AG04450 (cell line): ENCODE data around the gene CPPED1. TPM values are rescaled to one million over a fixed set of nuclear protein-coding genes. Genes with fewer than 3 reads are reported as not detected.
A peak's percentile ranks its signal among the peaks of the same experiment; 100 is the strongest.

Source experiments
- CTCF ChIA-PET: fragments of 300-600, 350-600 bp; formaldehyde crosslinking; extraction: SDS; loops from one replicate; lab custom pipeline; 2022; ENCODE audit warnings: antibody characterized with exemption, inconsistent platforms; lab: Charles Lee
- POLR2A ChIA-PET: fragments of 350-600 bp; formaldehyde crosslinking; extraction: SDS; loops from one replicate; lab custom pipeline; 2021; ENCODE audit warnings: antibody characterized with exemption, inconsistent platforms; lab: Yijun Ruan, JAX
- DNase-seq: peaks from one replicate; pipeline ENCODE4 v3.0.0-alpha.2; 2011; ENCODE audit warnings: low read depth, low spot score
- H3K27ac ChIP-seq: one replicate; pipeline ENCODE4 v1.5.1; 2012; ENCODE audit warnings: low read depth, low read length, control low read depth
- H3K27me3 ChIP-seq: one replicate; pipeline ENCODE4 v1.6.0; 2012; ENCODE audit warnings: low read length; ENCODE audit not compliant: control insufficient read depth, insufficient read depth
- H3K4me3 ChIP-seq: 2 replicates; pipeline ENCODE4 v1.5.1; 2011; ENCODE audit warnings: mild to moderate bottlenecking, low read depth, low read length, control low read depth
- H3K9me3 ChIP-seq: 2 replicates; pipeline ENCODE4 v1.5.1; 2012; ENCODE audit warnings: low read length; ENCODE audit not compliant: control insufficient read depth, insufficient read depth
- polyA plus RNA-seq: library from polyadenylated mRNA; depleted of rRNA; stranded (reverse); fragments of >200 nt; gene quantifications from 2 replicates; pipeline ENCODE4 v1.2.3, GENCODE V29; 2011
- TF ChIP-seq, protein P1 (sequence below): IDR thresholded peaks from 2 replicates; pipeline ENCODE4 v1.5.1; 2011; ENCODE audit warnings: low read depth, low read length, control low read depth, inconsistent platforms

Gene CPPED1
- polyA plus RNA-seq, 1 experiment: 7.7 TPM

DNA sequence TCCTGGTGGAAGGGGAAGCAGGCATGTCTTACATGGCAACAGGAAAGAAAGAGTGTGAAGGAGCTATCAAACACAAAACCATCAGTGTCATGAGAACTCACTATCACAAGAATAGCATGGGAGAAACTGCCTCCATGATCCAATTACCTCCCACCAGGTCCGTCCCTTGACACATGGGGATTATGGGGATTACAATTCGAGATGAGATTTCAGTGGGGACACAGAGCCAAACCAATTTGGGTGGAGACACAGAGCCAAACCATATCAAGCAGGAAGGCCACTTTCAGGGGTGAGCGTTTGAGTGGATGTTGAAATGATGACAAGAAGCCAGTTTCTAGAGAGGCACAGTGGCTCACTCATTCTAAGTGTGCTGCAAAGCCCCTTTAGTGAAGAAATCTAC lies 143.8 kb downstream of the CPPED1 start:
- Histone ChIP-seq H3K4me3 (no peak overlapping the region), H3K27me3 (no peaks in the 10 kb centered on the region), H3K9me3 (peaks cover 16% of the 10 kb centered on the region), H3K27ac (peak overlapping the region; percentile 12)
- TF ChIP-seq, protein P1, sequence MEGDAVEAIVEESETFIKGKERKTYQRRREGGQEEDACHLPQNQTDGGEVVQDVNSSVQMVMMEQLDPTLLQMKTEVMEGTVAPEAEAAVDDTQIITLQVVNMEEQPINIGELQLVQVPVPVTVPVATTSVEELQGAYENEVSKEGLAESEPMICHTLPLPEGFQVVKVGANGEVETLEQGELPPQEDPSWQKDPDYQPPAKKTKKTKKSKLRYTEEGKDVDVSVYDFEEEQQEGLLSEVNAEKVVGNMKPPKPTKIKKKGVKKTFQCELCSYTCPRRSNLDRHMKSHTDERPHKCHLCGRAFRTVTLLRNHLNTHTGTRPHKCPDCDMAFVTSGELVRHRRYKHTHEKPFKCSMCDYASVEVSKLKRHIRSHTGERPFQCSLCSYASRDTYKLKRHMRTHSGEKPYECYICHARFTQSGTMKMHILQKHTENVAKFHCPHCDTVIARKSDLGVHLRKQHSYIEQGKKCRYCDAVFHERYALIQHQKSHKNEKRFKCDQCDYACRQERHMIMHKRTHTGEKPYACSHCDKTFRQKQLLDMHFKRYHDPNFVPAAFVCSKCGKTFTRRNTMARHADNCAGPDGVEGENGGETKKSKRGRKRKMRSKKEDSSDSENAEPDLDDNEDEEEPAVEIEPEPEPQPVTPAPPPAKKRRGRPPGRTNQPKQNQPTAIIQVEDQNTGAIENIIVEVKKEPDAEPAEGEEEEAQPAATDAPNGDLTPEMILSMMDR: no peak
- ChIA-PET CTCF (no interaction called here), POLR2A (no interaction called here)
- DNase-seq: no peak

DNA sequence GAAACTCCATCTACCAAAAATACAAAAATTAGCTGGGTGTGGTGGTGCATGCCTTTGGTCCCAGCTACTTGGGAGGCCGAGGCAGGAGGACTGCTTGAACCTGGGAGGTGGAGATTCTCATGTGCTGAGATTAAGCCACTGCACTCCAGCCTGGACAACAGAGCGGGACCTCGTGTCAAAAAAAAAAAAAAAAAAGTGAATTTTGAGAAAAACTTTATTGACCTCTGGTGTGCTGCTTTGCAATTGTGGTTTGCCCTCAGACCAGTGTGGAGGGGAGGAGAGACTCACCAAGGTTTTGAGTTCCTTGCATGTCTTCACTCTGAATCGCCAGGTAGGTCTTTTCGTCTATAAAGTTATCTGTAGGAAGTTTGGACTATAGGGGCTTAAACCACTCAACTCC lies 145.2 kb downstream of the CPPED1 start:
- Histone ChIP-seq H3K4me3 (no peak overlapping the region), H3K27me3 (no peaks in the 10 kb centered on the region), H3K27ac (no peak overlapping the region), H3K9me3 (peaks cover 20% of the 10 kb centered on the region)
- DNase-seq: no peak
- TF ChIP-seq, protein P1: no peak
- ChIA-PET CTCF (no interaction called here), POLR2A (no interaction called here)

DNA sequence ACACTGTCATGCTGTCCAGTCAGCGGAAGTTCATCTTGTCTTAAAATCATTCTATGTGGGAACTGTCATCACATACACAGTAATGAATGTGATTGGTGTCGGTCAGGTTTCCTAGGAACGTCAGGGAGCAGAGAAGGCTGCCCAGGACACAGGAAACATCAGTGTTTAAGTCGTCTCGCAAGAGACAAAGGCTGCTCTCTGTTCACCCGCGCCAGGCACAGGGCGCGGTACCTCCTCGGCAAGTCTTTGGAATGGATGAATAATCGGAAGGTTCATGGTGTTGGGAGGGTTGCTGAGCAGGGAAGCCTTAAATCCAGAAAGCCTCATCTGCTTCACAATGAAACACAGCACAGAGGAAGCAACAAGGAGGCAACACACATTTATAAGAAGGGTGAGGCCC lies 148.2 kb downstream of the CPPED1 start:
- Histone ChIP-seq H3K4me3 (no peak overlapping the region), H3K27ac (no peak overlapping the region), H3K27me3 (no peaks in the 10 kb centered on the region), H3K9me3 (peaks cover 16% of the 10 kb centered on the region)
- ChIA-PET POLR2A (no interaction called here), CTCF (no interaction called here)
- TF ChIP-seq, protein P1: no peak
- DNase-seq: no peak

DNA sequence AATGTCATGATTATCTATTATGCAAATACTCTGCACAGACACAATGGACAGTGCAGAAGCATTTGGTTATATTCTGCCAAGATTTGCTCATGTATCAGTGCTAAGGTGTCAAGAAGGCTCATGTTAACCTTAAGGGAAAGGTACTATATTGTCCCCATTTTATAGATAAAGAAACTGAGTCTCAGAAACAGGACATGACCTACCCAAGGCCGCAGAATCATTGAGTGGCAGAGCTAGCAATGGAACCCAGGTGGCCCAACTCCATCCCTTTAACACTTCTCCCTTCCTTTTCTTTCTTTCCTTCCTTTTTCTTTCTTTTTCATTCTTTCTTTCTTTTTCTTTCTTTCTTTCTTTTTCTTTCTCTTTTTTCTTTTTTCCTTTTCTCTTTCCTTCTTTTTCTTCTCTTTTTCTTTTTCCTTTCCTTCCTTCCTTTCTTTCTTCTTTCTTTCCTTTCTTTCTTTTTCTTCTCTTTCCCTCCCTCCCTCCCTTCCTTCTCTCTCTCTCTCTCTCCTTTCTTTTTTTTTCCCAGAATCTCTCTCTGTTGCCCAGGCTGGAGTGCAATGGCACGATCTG lies 149.8 kb downstream of the CPPED1 start:
- Histone ChIP-seq H3K27ac (no peak overlapping the region), H3K9me3 (peaks cover 23% of the 10 kb centered on the region), H3K27me3 (no peaks in the 10 kb centered on the region), H3K4me3 (no peak overlapping the region)
- TF ChIP-seq, protein P1: no peak
- POLR2A ChIA-PET: no interaction called here
- CTCF ChIA-PET: interaction anchor here (0.7 kb wide), 1 partner anchor 232 kb away, joined by 3 read pairs; no protein-coding TSS in a partner anchor
- DNase-seq: no peak

DNA sequence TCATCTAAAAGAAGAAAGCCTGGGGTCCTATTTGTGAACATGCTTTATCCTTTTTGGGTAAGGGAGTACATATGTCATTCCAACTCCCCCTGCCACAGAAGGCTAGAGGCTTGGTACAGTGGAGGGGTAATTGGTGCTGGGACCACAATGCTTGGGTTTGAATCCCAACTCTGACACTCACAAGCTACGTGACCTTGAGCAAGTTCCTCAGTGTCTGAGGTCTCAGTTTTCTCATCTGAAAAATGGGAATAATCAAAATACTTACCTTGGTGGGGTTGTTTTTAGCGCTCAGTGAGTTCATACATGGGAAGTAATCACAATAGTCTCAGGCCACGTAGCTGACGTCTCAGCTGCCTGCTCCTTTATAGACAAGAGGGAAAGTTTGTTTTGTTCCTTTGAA lies 150.8 kb downstream of the CPPED1 start:
- ChIA-PET CTCF (no interaction called here), POLR2A (no interaction called here)
- Histone ChIP-seq H3K27ac (no peak overlapping the region), H3K4me3 (no peak overlapping the region), H3K27me3 (no peaks in the 10 kb centered on the region), H3K9me3 (peaks cover 26% of the 10 kb centered on the region)
- no peak for DNase-seq
- TF ChIP-seq, protein P1: no peak
